Esophagus squamous epithelium (tissue), 4 donors: Measurements from ENCODE around the gene CENPA.

ENCODE experiments used
- POLR2A ChIP-seq, 4 donors: fragments of 450-650 bp; IDR thresholded peaks; one replicate each; pipeline ENCODE4 v1.6.1; 2017; ENCODE audit warnings: antibody characterized with exemption in 4 of 4, mild to moderate bottlenecking in 4 of 4, moderate library complexity in 3 of 4
- TF ChIP-seq, protein P1 (sequence below), 6 experiments: fragments of 450-650 bp in 4 of 6; fragments of 200-600 bp in 2 of 6; sonication (generic) in 2 of 6; IDR thresholded peaks; one replicate each; pipeline ENCODE4 v1.5.1; 2016 to 2019; ENCODE audit warnings: antibody characterized with exemption in 6 of 6, mild to moderate bottlenecking in 4 of 6, moderate library complexity in 4 of 6

DNA sequence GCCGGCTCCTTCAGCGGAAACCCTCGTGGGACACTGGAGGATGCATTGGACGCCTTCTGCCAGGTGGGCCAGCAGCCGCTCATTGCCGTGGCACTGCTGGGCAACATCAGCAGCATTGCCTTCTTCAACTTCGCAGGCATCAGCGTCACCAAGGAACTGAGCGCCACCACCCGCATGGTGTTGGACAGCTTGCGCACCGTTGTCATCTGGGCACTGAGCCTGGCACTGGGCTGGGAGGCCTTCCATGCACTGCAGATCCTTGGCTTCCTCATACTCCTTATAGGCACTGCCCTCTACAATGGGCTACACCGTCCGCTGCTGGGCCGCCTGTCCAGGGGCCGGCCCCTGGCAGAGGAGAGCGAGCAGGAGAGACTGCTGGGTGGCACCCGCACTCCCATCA, 7.8 kb upstream of the CENPA start:
- TF ChIP-seq, protein P1, sequence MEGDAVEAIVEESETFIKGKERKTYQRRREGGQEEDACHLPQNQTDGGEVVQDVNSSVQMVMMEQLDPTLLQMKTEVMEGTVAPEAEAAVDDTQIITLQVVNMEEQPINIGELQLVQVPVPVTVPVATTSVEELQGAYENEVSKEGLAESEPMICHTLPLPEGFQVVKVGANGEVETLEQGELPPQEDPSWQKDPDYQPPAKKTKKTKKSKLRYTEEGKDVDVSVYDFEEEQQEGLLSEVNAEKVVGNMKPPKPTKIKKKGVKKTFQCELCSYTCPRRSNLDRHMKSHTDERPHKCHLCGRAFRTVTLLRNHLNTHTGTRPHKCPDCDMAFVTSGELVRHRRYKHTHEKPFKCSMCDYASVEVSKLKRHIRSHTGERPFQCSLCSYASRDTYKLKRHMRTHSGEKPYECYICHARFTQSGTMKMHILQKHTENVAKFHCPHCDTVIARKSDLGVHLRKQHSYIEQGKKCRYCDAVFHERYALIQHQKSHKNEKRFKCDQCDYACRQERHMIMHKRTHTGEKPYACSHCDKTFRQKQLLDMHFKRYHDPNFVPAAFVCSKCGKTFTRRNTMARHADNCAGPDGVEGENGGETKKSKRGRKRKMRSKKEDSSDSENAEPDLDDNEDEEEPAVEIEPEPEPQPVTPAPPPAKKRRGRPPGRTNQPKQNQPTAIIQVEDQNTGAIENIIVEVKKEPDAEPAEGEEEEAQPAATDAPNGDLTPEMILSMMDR (IDR thresholded peaks at IDR 0.05), result no peak
- TF ChIP-seq POLR2A (IDR thresholded peaks at IDR 0.05), result no peak
